IMR-90 (cell line): ENCODE results near the gene CDR2.

Experiments used
- BHLHE40 ChIP-seq: fragments of 150-350 bp; IDR thresholded peaks from 2 replicates; pipeline ENCODE4 v1.6.1; 2016; ENCODE audit warnings: mild to moderate bottlenecking, low read depth, low read length
- CEBPB ChIP-seq: IDR thresholded peaks from 2 replicates; pipeline ENCODE4 v1.6.1; 2012; ENCODE audit warnings: low read depth, low read length, improper control_type of control experiment
- CTCF ChIP-seq: conservative IDR thresholded peaks from 2 replicates; pipeline ENCODE4 v1.5.1; 2012; ENCODE audit warnings: mild to moderate bottlenecking, low read depth, low read length, improper control_type of control experiment
- FOS ChIP-seq: fragments of 150-350 bp; IDR thresholded peaks from 2 replicates; pipeline ENCODE4 v1.6.1; 2016; ENCODE audit warnings: low read depth, low read length
- MAFK ChIP-seq: IDR thresholded peaks from 2 replicates; pipeline ENCODE4 v1.6.1; 2012; ENCODE audit warnings: low read depth, low read length, improper control_type of control experiment
- MAZ ChIP-seq: IDR thresholded peaks from 2 replicates; pipeline ENCODE4 v1.6.1; 2012; ENCODE audit warnings: low read depth, mild to moderate bottlenecking, low read length, improper control_type of control experiment, moderate library complexity, borderline replicate concordance
- MXI1 ChIP-seq: IDR thresholded peaks from 2 replicates; pipeline ENCODE4 v1.6.1; 2012; ENCODE audit warnings: low read depth, mild to moderate bottlenecking, low read length, moderate library complexity, borderline replicate concordance
- POLR2A ChIP-seq: IDR thresholded peaks from 2 replicates; pipeline ENCODE4 v1.6.1; 2012; ENCODE audit warnings: mild to moderate bottlenecking, low read depth, low read length
- RAD21 ChIP-seq: IDR thresholded peaks from 2 replicates; pipeline ENCODE4 v1.6.1; 2012; ENCODE audit warnings: low read length, improper control_type of control experiment
- RCOR1 ChIP-seq: IDR thresholded peaks from 2 replicates; pipeline ENCODE4 v1.6.1; 2012; ENCODE audit warnings: mild to moderate bottlenecking, low read length, improper control_type of control experiment; ENCODE audit not compliant: insufficient replicate concordance
- RFX5 ChIP-seq: IDR thresholded peaks from 2 replicates; pipeline ENCODE4 v1.8.0; 2012; ENCODE audit warnings: low read depth, mild to moderate bottlenecking, low read length, moderate library complexity
- SMC3 ChIP-seq: fragments of 150-350 bp; IDR thresholded peaks from 2 replicates; pipeline ENCODE4 v1.6.1; 2016; ENCODE audit warnings: low read depth, mild to moderate bottlenecking, antibody characterized with exemption, low read length, moderate library complexity
- USF2 ChIP-seq: fragments of 150-350 bp; IDR thresholded peaks from 2 replicates; pipeline ENCODE4 v1.6.1; 2017; ENCODE audit warnings: mild to moderate bottlenecking, antibody characterized with exemption, low read length, low read depth

- TF ChIP-seq RAD21 (no peak), FOS (no peak), CTCF (no peak), POLR2A (no peak), SMC3 (no peak), MAZ (no peak), RCOR1 (no peak), MXI1 (no peak), USF2 (no peak), MAFK (no peak), CEBPB (no peak), RFX5 (no peak), BHLHE40 (no peak)
These were observed 7.0 kb upstream of the CDR2 start for GRCh38 chr16:22381392-22381791.
